A673 (cell line): ENCODE measurements around the gene CDH12. TPM values are rescaled to one million over a fixed set of nuclear protein-coding genes. Genes with fewer than 3 reads are reported as not detected.

Experiments used
- BruUV-seq: library from RNA; stranded (reverse); fragments of 400-500 nt; replicated peaks from 2 replicates; lab custom pipeline; 2021; lab: Mats Ljungman, UMichigan
- CTCF ChIA-PET: fragments of 300-600 bp; sonication (Branson Sonifier 250); formaldehyde crosslinking; loops from one replicate; lab custom pipeline; 2022; ENCODE audit warnings: antibody characterized with exemption; lab: Charles Lee
- POLR2A ChIA-PET: fragments of 300-600 bp; sonication (Branson Sonifier 250); formaldehyde crosslinking; loops from one replicate; lab custom pipeline; 2022; ENCODE audit warnings: antibody characterized with exemption; ENCODE audit not compliant: low non-redundant PET; lab: Charles Lee
- DNase-seq: peaks from one replicate; pipeline ENCODE4 v3.0.0-alpha.2; 2015; ENCODE audit warnings: low spot score
- H3K27ac ChIP-seq: fragments of 200-600 bp; sonication (generic); 2 replicates; pipeline ENCODE4 v1.5.1; 2016; ENCODE audit warnings: mixed run types, low read depth, mild to moderate bottlenecking, mixed read lengths, antibody characterized with exemption, low read length; ENCODE audit not compliant: poor library complexity, severe bottlenecking
- H3K27me3 ChIP-seq: fragments of 200-600 bp; sonication (generic); replicated peaks from 2 replicates; pipeline ENCODE4 v1.6.1; 2017; ENCODE audit warnings: mixed run types, low read depth, mild to moderate bottlenecking, mixed read lengths, antibody characterized with exemption, low read length; ENCODE audit not compliant: insufficient read depth, poor library complexity
- H3K36me3 ChIP-seq: fragments of 200-600 bp; sonication (generic); 2 replicates; pipeline ENCODE4 v1.6.1; 2016; ENCODE audit warnings: mixed run types, mild to moderate bottlenecking, mixed read lengths, antibody characterized with exemption, low read length; ENCODE audit not compliant: insufficient read depth, poor library complexity, severe bottlenecking
- H3K4me1 ChIP-seq: fragments of 200-600 bp; sonication (generic); 2 replicates; pipeline ENCODE4 v1.6.1; 2017; ENCODE audit warnings: mixed run types, mild to moderate bottlenecking, mixed read lengths, antibody characterized with exemption, low read length; ENCODE audit not compliant: insufficient read depth, poor library complexity, severe bottlenecking
- H3K4me3 ChIP-seq: fragments of 200-600 bp; sonication (generic); 2 replicates; pipeline ENCODE4 v1.5.1; 2016; ENCODE audit warnings: low read depth, mixed run types, mild to moderate bottlenecking, mixed read lengths, low read length; ENCODE audit not compliant: poor library complexity, severe bottlenecking
- H3K9me3 ChIP-seq: fragments of 200-600 bp; sonication (generic); 2 replicates; pipeline ENCODE4 v1.6.1; 2016; ENCODE audit warnings: mixed run types, low read depth, mild to moderate bottlenecking, mixed read lengths, antibody characterized with exemption, low read length; ENCODE audit not compliant: poor library complexity, severe bottlenecking
- CTCF ChIP-seq: fragments of 300-800, 200-600 bp; sonication (generic); conservative IDR thresholded peaks from 2 replicates; pipeline ENCODE4 v1.5.1; 2017; ENCODE audit warnings: low read depth, mild to moderate bottlenecking, antibody characterized with exemption, low read length, moderate library complexity, mixed read lengths
- EZH2 ChIP-seq: fragments of 200-600 bp; sonication (generic); IDR thresholded peaks from 2 replicates; pipeline ENCODE4 v1.6.1; 2017; ENCODE audit warnings: borderline replicate concordance, low read depth, mild to moderate bottlenecking, mixed read lengths, antibody characterized with exemption, low read length; ENCODE audit not compliant: poor library complexity, severe bottlenecking
- intact Hi-C: fragments of 100-400 bp; cut with micrococcal nuclease; formaldehyde crosslinking; loops from one replicate; pipeline ENCODE4 v1.10.0; 2022; ENCODE audit not compliant: unreplicated experiment
- total RNA-seq: library from RNA; stranded (reverse); gene quantifications from 2 replicates; pipeline ENCODE4 v1.2.3, GENCODE V29; 2021

The CDH12 gene
- total RNA-seq, 1 experiment from 2014 or later: 39.5 TPM

GRCh38 chr5:21931116-21931515 is 922.0 kb downstream of the CDH12 start:
- H3K4me1 ChIP-seq: peaks cover 21% of the 10 kb centered on the region
- BruUV-seq: no TSS peak
- TF ChIP-seq EZH2 (no peak), CTCF (no peak)
- no peaks in the 10 kb centered on the region for H3K9me3 ChIP-seq
- ChIA-PET POLR2A (no interaction called here), CTCF (interaction anchor here (1.4 kb wide), 1 partner anchor 12 kb away, joined by 3 read pairs; no protein-coding TSS in a partner anchor)
- no peak overlapping the region for H3K27ac ChIP-seq
- H3K27me3 ChIP-seq: no peaks in the 10 kb centered on the region
- H3K4me3 ChIP-seq: no peak overlapping the region
- DNase-seq: peak; percentile 90
- no peaks in the 10 kb centered on the region for H3K36me3 ChIP-seq
- intact Hi-C loops: no loop called here

- Histone ChIP-seq H3K27me3 (no peaks in the 10 kb centered on the region), H3K4me3 (no peak overlapping the region), H3K36me3 (no peaks in the 10 kb centered on the region), H3K9me3 (no peaks in the 10 kb centered on the region), H3K4me1 (peaks cover 39% of the 10 kb centered on the region), H3K27ac (no peak overlapping the region)
- TF ChIP-seq CTCF (peak; percentile 91), EZH2 (no peak)
- peak; percentile 89 for DNase-seq
- no TSS peak for BruUV-seq
- intact Hi-C loops: loop anchor here (2.0 to 5.0 kb wide), 3 partner anchors 39 to 293 kb away; no protein-coding TSS in a partner anchor
- ChIA-PET CTCF (interaction anchor here (0.8 kb wide), 1 partner anchor 11 kb away, joined by 3 read pairs; no protein-coding TSS in a partner anchor), POLR2A (no interaction called here)
Measured at GRCh38 chr5:21919414-21920022, 933.6 kb downstream of the CDH12 start.

- Histone ChIP-seq H3K9me3 (no peaks in the 10 kb centered on the region), H3K27ac (peak overlapping the region; percentile 27), H3K4me3 (no peak overlapping the region), H3K4me1 (peaks cover 39% of the 10 kb centered on the region), H3K36me3 (no peaks in the 10 kb centered on the region), H3K27me3 (no peaks in the 10 kb centered on the region)
- TF ChIP-seq CTCF: no peak
- no peak for TF ChIP-seq EZH2
- POLR2A ChIA-PET: no interaction called here
- no TSS peak for BruUV-seq
- CTCF ChIA-PET: no interaction called here
- DNase-seq: peak; percentile 77
- intact Hi-C loops: loop anchor here (2.0 to 5.0 kb wide), 3 partner anchors 38 to 294 kb away; no protein-coding TSS in a partner anchor
Measured at GRCh38 chr5:21918451-21918850, 934.7 kb downstream of the CDH12 start.
